Activated naive CD4-positive, alpha-beta T cell treated with anti-CD3 and anti-CD28 coated beads, Interleukin-2, amount 10 ng/mL, durations not matched to agents 7 days and 5 days (primary cell): ENCODE results near the gene VWCE.
"Not testable (repeated sequence)": the region's sequence is repeated elsewhere in the genome, so short reads cannot be mapped to it uniquely, and the experiment has no call there.

Source experiments
- CTCF ChIA-PET: fragments of 350-600 bp; sonication (Branson Sonifier 250); formaldehyde crosslinking; loops from one replicate; lab custom pipeline; 2021; ENCODE audit warnings: antibody characterized with exemption; lab: Charles Lee
- DNase-seq: peaks from one replicate; pipeline ENCODE4 v3.0.0-alpha.2; 2020
- H3K27ac Mint-ChIP-seq: one replicate; pipeline ENCODE4 v1.8.0; 2021; ENCODE audit warnings: mild to moderate bottlenecking, moderate library complexity, mixed read lengths
- H3K27me3 Mint-ChIP-seq: one replicate; pipeline ENCODE4 v1.8.0; 2021; ENCODE audit warnings: mild to moderate bottlenecking, mixed read lengths
- H3K36me3 Mint-ChIP-seq: one replicate; pipeline ENCODE4 v1.8.0; 2021; ENCODE audit warnings: mixed read lengths
- H3K4me1 Mint-ChIP-seq: one replicate; pipeline ENCODE4 v1.8.0; 2021; ENCODE audit warnings: mixed read lengths
- H3K4me3 Mint-ChIP-seq: one replicate; pipeline ENCODE4 v1.8.0; 2021; ENCODE audit warnings: mild to moderate bottlenecking, moderate library complexity, mixed read lengths
- H3K9me3 Mint-ChIP-seq: one replicate; pipeline ENCODE4 v1.8.0; 2021; ENCODE audit warnings: mixed read lengths

VWCE gene

DNA sequence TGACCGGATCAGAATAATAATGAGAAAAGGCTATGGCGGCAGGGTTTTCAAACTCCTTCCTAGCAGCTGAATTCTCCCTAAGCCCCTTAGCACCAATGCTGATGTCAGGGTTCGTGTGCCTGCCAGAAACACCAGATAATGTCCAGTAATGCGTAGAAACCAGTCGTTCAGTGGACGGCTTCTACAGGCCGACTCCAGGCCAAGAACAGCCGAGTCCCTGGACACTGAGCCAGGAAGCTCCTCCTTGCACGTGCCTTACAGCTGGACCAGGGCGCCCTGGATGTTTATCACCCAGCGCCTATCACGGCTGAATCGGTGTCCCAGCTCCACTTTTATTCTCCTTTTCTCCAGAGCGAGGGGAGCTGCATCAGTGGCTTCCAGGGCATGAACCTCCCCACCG is 82.9 kb downstream of the VWCE start:
- H3K4me3 Mint-ChIP-seq, H3K27me3 Mint-ChIP-seq, H3K4me1 Mint-ChIP-seq, DNase-seq, H3K27ac Mint-ChIP-seq, H3K9me3 Mint-ChIP-seq, H3K36me3 Mint-ChIP-seq, CTCF ChIA-PET: not testable (repeated sequence)

- H3K9me3 Mint-ChIP-seq, H3K4me3 Mint-ChIP-seq, DNase-seq, H3K36me3 Mint-ChIP-seq, H3K4me1 Mint-ChIP-seq, H3K27ac Mint-ChIP-seq, CTCF ChIA-PET, H3K27me3 Mint-ChIP-seq: not testable (repeated sequence)
These were observed 83.7 kb downstream of the VWCE start for GRCh38 chr11:61211327-61211952.

- H3K36me3 Mint-ChIP-seq, H3K9me3 Mint-ChIP-seq, H3K27me3 Mint-ChIP-seq, H3K27ac Mint-ChIP-seq, H3K4me3 Mint-ChIP-seq, H3K4me1 Mint-ChIP-seq, DNase-seq, CTCF ChIA-PET: not testable (repeated sequence)
These were observed 84.5 kb downstream of the VWCE start for GRCh38 chr11:61210629-61211028.
